GM06990 (cell line): ENCODE data around the gene SHC1.

Experiments
- DNase-seq: peaks from one replicate; pipeline ENCODE4 v3.0.0-alpha.2; 2011; ENCODE audit not compliant: insufficient read length; ENCODE audit errors: extremely low read depth
- H3K27me3 ChIP-seq: replicated peaks from 2 replicates; pipeline ENCODE4 v1.6.0; 2011; ENCODE audit warnings: low read length; ENCODE audit not compliant: control insufficient read depth, insufficient read depth
- H3K36me3 ChIP-seq: 2 replicates; pipeline ENCODE4 v1.5.1; 2011; ENCODE audit warnings: low read length; ENCODE audit not compliant: control insufficient read depth, insufficient read depth
- H3K4me3 ChIP-seq: replicated peaks from 2 replicates; pipeline ENCODE4 v1.5.1; 2011; ENCODE audit warnings: low read depth, mild to moderate bottlenecking, control low read depth, low read length
- CTCF ChIP-seq: IDR thresholded peaks from 2 replicates; pipeline ENCODE4 v1.5.1; 2011; ENCODE audit warnings: low read length, control low read depth, mild to moderate bottlenecking, inconsistent platforms; ENCODE audit not compliant: insufficient read depth, poor library complexity, severe bottlenecking

The SHC1 gene

DNA sequence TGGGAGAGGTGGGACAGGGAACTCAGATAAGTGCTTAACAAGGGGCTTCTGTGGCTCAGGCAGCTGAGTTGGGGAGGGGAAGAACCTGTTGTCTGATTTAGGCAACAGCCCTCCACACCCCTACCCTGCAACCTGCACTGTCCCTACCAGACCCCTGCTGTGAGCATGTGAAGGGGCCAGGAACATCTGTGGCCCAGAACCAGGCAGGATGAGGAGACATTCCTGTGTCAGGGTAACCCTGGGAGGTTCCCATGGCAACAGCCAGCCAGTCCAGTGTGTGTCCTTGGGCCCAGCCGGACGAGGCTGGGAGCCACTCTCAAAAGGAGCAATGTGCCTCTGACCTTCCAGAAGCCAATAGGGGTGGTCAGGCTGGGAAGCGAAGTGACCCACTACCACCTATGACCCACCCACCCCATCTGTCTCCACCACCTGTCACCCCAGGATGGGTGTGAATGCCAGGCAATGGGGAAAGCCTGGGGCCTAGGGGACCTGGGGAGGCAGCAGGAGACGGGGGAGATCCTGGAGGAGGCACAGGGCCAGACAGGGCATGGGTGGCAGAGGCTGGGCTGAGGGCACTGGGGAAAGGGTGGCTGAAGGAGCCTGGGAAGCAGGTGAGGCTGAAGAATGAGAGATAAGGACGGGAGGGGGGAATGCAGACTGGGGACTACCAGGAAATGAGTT is 29.1 kb downstream of the SHC1 start:
- H3K4me3 ChIP-seq, result peak overlapping the region; percentile 71
- no peak for TF ChIP-seq CTCF
- H3K27me3 ChIP-seq, result no peaks in the 10 kb centered on the region
- DNase-seq, result peak; percentile 43
- peaks cover 8% of the 10 kb centered on the region for H3K36me3 ChIP-seq

GRCh38 chr1:154940651-154941194 is 29.8 kb downstream of the SHC1 start:
- H3K27me3 ChIP-seq, result no peaks in the 10 kb centered on the region
- peaks cover 2% of the 10 kb centered on the region for H3K36me3 ChIP-seq
- peak; percentile 59 for DNase-seq
- peak overlapping the region; percentile 71 for H3K4me3 ChIP-seq
- TF ChIP-seq CTCF, result no peak

GRCh38 chr1:154940213-154940560 is 30.4 kb downstream of the SHC1 start:
- DNase-seq, result no peak
- peak overlapping the region; percentile 71 for H3K4me3 ChIP-seq
- no peaks in the 10 kb centered on the region for H3K36me3 ChIP-seq
- TF ChIP-seq CTCF, result no peak
- H3K27me3 ChIP-seq, result no peaks in the 10 kb centered on the region

DNA sequence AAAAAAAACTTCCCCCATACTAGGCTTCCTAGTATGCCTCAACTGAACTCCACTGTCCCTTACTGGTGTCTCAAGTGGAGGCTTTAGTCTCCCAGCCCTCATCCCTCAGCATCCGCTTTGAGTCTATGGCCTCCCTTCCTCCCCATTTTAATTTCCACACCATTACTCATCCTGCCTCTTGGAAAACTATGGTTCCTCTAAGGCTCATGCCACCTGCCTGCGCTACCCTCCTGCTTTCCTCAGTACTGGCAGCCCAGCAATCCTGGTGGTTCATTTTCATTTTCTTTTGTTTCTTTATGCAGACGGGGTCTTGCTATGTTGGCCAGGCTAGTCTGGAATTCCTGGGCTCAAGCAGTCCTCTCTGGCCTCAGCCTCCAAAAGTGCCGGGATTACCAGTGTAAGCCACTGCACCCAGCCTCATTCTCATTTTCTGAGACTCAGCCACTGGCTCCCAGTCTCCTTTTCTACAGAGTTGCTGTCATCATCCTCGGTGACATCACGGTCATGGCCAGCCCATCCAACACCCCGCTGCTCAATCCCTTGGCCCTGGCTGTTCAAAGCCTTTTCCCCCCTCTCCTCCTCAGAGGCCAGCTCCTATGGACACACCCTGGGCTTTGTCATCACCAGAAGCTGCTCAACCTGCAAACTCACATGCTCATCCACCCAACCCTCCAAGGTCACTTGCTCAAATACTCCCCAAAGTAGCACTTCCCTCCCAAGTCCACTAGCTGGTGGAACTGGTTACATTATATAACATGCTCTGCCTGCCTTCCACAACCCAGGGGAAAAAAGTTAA is 31.7 kb downstream of the SHC1 start:
- DNase-seq, result no peak
- H3K27me3 ChIP-seq, result no peaks in the 10 kb centered on the region
- peaks cover 2% of the 10 kb centered on the region; the same call in 1 of the 2 replicates for H3K36me3 ChIP-seq
- no peak for TF ChIP-seq CTCF
- no peak overlapping the region for H3K4me3 ChIP-seq

GRCh38 chr1:154937988-154938386 is 32.6 kb downstream of the SHC1 start:
- Histone ChIP-seq H3K4me3 (peak overlapping the region; percentile 74), H3K27me3 (no peaks in the 10 kb centered on the region), H3K36me3 (peaks cover 2% of the 10 kb centered on the region; the same call in 1 of the 2 replicates)
- no peak for DNase-seq
- no peak for TF ChIP-seq CTCF
